HCT116 (cell line): ENCODE data around the gene RUNDC3A. TPM values are rescaled to one million over a fixed set of nuclear protein-coding genes. Genes with fewer than 3 reads are reported as not detected.

ENCODE experiments used
- ATAC-seq: fragments of 200-7000 bp; cut with Tn5 transposase; 2 replicates; pipeline ENCODE4 v1.9.1; 2020; ENCODE audit warnings: mild to moderate bottlenecking, moderate library complexity
- BruUV-seq: library from RNA; stranded (reverse); fragments of 400-500 nt; replicated peaks from 2 replicates; lab custom pipeline; 2021; lab: Mats Ljungman, UMichigan
- CTCF ChIA-PET: fragments of 300-600 bp; sonication (Branson Sonifier 250); formaldehyde crosslinking; loops from one replicate; lab custom pipeline; 2021; ENCODE audit warnings: antibody characterized with exemption; lab: Charles Lee
- POLR2A ChIA-PET: fragments of 300-600, 350-600 bp; sonication (Branson Sonifier 250); formaldehyde crosslinking; loops from one replicate; lab custom pipeline; 2021; ENCODE audit warnings: antibody characterized with exemption; lab: Charles Lee
- RAD21 ChIA-PET, 2 experiments: fragments of 300-600 bp; sonication (Branson Sonifier 250); formaldehyde crosslinking; loops; one replicate each; lab custom pipeline; 2023; ENCODE audit warnings: low total read pairs in 2 of 2; ENCODE audit not compliant: uncharacterized antibody in 2 of 2, unreplicated experiment in 2 of 2, low non-redundant PET in 1 of 2; lab: Charles Lee
- DNase-seq: peaks from one replicate; pipeline ENCODE4 v3.0.0-alpha.2; 2010; ENCODE audit warnings: low read depth, low spot score
- H2AFZ ChIP-seq: fragments of 200-600 bp; shearing (Covaris generic), sonication (generic); 2 replicates; pipeline ENCODE4 v1.6.1; 2017; ENCODE audit warnings: low read depth, mixed run types, mixed read lengths, antibody characterized with exemption, low read length; ENCODE audit not compliant: poor library complexity, severe bottlenecking
- H3K27ac ChIP-seq: 2 replicates; pipeline ENCODE4 v1.5.1; 2012; ENCODE audit warnings: low read depth, low read length
- H3K27me3 ChIP-seq: fragments of 200-600 bp; sonication (generic); 2 replicates; pipeline ENCODE4 v1.6.1; 2016; ENCODE audit warnings: mixed run types, low read length, mixed read lengths; ENCODE audit not compliant: insufficient read depth
- H3K36me3 ChIP-seq, 2 experiments: fragments of 200-500 bp in 1 of 2; fragments of 200-600 bp in 1 of 2; sonication (Bioruptor generic) in 1 of 2; sonication (generic) in 1 of 2; 2 replicates each; pipeline versions ENCODE4 v1.5.1 to v1.6.1; 2014 to 2016; ENCODE audit warnings: low read length in 2 of 2, inconsistent platforms in 1 of 2, mixed read lengths in 1 of 2, mixed run types in 1 of 2; ENCODE audit not compliant: insufficient read depth in 2 of 2, control insufficient read depth in 1 of 2
- H3K4me1 ChIP-seq, 2 experiments: fragments of 200-600 bp in 1 of 2; sonication (generic) in 1 of 2; 2 replicates each; pipeline versions ENCODE4 v1.5.1 to v1.6.1; 2012 to 2017; ENCODE audit warnings: low read length in 2 of 2, inconsistent platforms in 1 of 2, mild to moderate bottlenecking in 1 of 2, mixed read lengths in 1 of 2, mixed run types in 1 of 2, moderate library complexity in 1 of 2; ENCODE audit not compliant: insufficient read depth in 2 of 2, control insufficient read depth in 1 of 2
- H3K4me2 ChIP-seq: fragments of 200-600 bp; sonication (generic); 2 replicates; pipeline ENCODE4 v1.6.1; 2017; ENCODE audit warnings: mixed run types, low read length, mixed read lengths
- H3K4me3 ChIP-seq, 2 experiments: fragments of 200-600 bp in 1 of 2; sonication (generic) in 1 of 2; replicated peaks in 1 of 2; 2 replicates each; pipeline ENCODE4 v1.5.1; 2011 to 2016; ENCODE audit warnings: low read length in 2 of 2, control low read depth in 1 of 2, low read depth in 1 of 2, mild to moderate bottlenecking in 1 of 2, mixed read lengths in 1 of 2, mixed run types in 1 of 2
- H3K79me2 ChIP-seq: fragments of 200-600 bp; sonication (generic); 2 replicates; pipeline ENCODE4 v1.6.1; 2017; ENCODE audit warnings: mild to moderate bottlenecking, mixed run types, low read length, moderate library complexity, mixed read lengths; ENCODE audit not compliant: insufficient read depth
- H3K9ac ChIP-seq: fragments of 200-600 bp; sonication (generic); 2 replicates; pipeline ENCODE4 v1.6.1; 2016; ENCODE audit warnings: low read length, mixed read lengths
- H3K9me2 ChIP-seq: fragments of 200-600 bp; sonication (generic), shearing (Covaris generic); 2 replicates; pipeline ENCODE4 v1.6.1; 2017; ENCODE audit warnings: mixed run types, mild to moderate bottlenecking, moderate library complexity; ENCODE audit not compliant: insufficient read depth
- H3K9me3 ChIP-seq, 2 experiments: fragments of 200-500 bp in 1 of 2; fragments of 200-600 bp in 1 of 2; sonication (Bioruptor generic) in 1 of 2; sonication (generic) in 1 of 2; 2 replicates each; pipeline ENCODE4 v1.6.1; 2014 to 2017; ENCODE audit warnings: low read length in 2 of 2, mixed read lengths in 2 of 2, inconsistent platforms in 1 of 2, low read depth in 1 of 2, mild to moderate bottlenecking in 1 of 2, mixed run types in 1 of 2, moderate library complexity in 1 of 2; ENCODE audit not compliant: control insufficient read depth in 1 of 2, insufficient read depth in 1 of 2
- H4K20me1 ChIP-seq: fragments of 200-600 bp; sonication (generic), shearing (Covaris generic); 2 replicates; pipeline ENCODE4 v1.6.1; 2017; ENCODE audit warnings: mixed run types, mild to moderate bottlenecking, moderate library complexity; ENCODE audit not compliant: insufficient read depth
- ATF3 ChIP-seq: IDR thresholded peaks from 2 replicates; pipeline ENCODE4 v1.6.1; 2012
- CBX3 ChIP-seq: IDR thresholded peaks from 2 replicates; pipeline ENCODE4 v1.6.1; 2012; ENCODE audit warnings: low read depth
- CEBPB ChIP-seq: IDR thresholded peaks from 2 replicates; pipeline ENCODE4 v1.6.1; 2012; ENCODE audit warnings: low read depth
- EGR1 ChIP-seq: IDR thresholded peaks from 2 replicates; pipeline ENCODE4 v1.6.1; 2012; ENCODE audit warnings: low read depth
- ELF1 ChIP-seq: IDR thresholded peaks from 2 replicates; pipeline ENCODE4 v1.6.1; 2012; ENCODE audit warnings: low read depth, borderline replicate concordance
- EZH2 ChIP-seq: fragments of 200-600 bp; sonication (generic); IDR thresholded peaks from 2 replicates; pipeline ENCODE4 v1.6.1; 2017; ENCODE audit warnings: antibody characterized with exemption, mixed run types
- EZH2phosphoT487 ChIP-seq: fragments of 200-600 bp; IDR thresholded peaks from 2 replicates; pipeline ENCODE4 v1.6.1; 2018; ENCODE audit warnings: antibody characterized with exemption, borderline replicate concordance
- MAX ChIP-seq: IDR thresholded peaks from 2 replicates; pipeline ENCODE4 v1.6.1; 2012
- POLR2A ChIP-seq: IDR thresholded peaks from 2 replicates; pipeline ENCODE4 v1.7.0; 2011; ENCODE audit warnings: borderline replicate concordance; ENCODE audit not compliant: insufficient read depth, insufficient read length; ENCODE audit errors: extremely low read depth
- POLR2AphosphoS5 ChIP-seq: IDR thresholded peaks from 2 replicates; pipeline ENCODE4 v1.6.1; 2011; ENCODE audit warnings: mild to moderate bottlenecking, low read depth, low read length, moderate library complexity
- RAD21 ChIP-seq: IDR thresholded peaks from 2 replicates; pipeline ENCODE4 v1.6.1; 2012; ENCODE audit warnings: low read depth, mild to moderate bottlenecking
- REST ChIP-seq: IDR thresholded peaks from 2 replicates; pipeline ENCODE4 v1.6.1; 2012; ENCODE audit warnings: low read depth
- SIN3A ChIP-seq: IDR thresholded peaks from 2 replicates; pipeline ENCODE4 v1.6.1; 2012; ENCODE audit warnings: low read depth
- SP1 ChIP-seq: IDR thresholded peaks from 2 replicates; pipeline ENCODE4 v1.6.1; 2012; ENCODE audit warnings: low read depth
- YY1 ChIP-seq: IDR thresholded peaks from 2 replicates; pipeline ENCODE4 v1.6.1; 2011; ENCODE audit warnings: low read length, low read depth, moderate library complexity, mild to moderate bottlenecking; ENCODE audit not compliant: insufficient replicate concordance; ENCODE audit errors: extremely low read depth
- ZBTB33 ChIP-seq: IDR thresholded peaks from 2 replicates; pipeline ENCODE4 v1.6.1; 2011; ENCODE audit warnings: mild to moderate bottlenecking, low read length, moderate library complexity; ENCODE audit not compliant: insufficient replicate concordance; ENCODE audit errors: extremely low read depth
- ZNF274 ChIP-seq: fragments of 200-500 bp; sonication (Bioruptor generic); IDR thresholded peaks from 2 replicates; pipeline ENCODE4 v1.6.1; 2014; ENCODE audit warnings: mild to moderate bottlenecking, low read depth, low read length, inconsistent platforms
- intact Hi-C: fragments of 100-400 bp; cut with micrococcal nuclease; formaldehyde crosslinking; loops from 2 replicates; pipeline ENCODE4 v1.10.0; 2022
- total RNA-seq: library from RNA; stranded (reverse); gene quantifications from one replicate; pipeline ENCODE4 v1.2.1, GENCODE V29; 2021; ENCODE audit not compliant: unreplicated experiment

Gene RUNDC3A
- total RNA-seq, 1 experiment from 2014 or later: 0.61 TPM

GRCh38 chr17:44287651-44288050, 20.8 kb upstream of the RUNDC3A start:
- no peak for ATAC-seq
- TF ChIP-seq SIN3A (no peak), EZH2phosphoT487 (no peak), MAX (no peak), ZNF274 (no peak), ELF1 (no peak), YY1 (no peak), CEBPB (no peak), POLR2A (no peak), SP1 (no peak), REST (no peak), EZH2 (no peak), RAD21 (no peak), ATF3 (no peak), ZBTB33 (no peak), POLR2AphosphoS5 (no peak), CBX3 (no peak), EGR1 (no peak)
- BruUV-seq: no TSS peak
- Histone ChIP-seq H3K79me2 (no peaks in the 10 kb centered on the region), H3K9me3 (no peaks in the 10 kb centered on the region), H4K20me1 (no peaks in the 10 kb centered on the region), H3K27me3 (no peaks in the 10 kb centered on the region), H3K4me2 (no peak overlapping the region), H3K9me2 (no peaks in the 10 kb centered on the region), H2AFZ (no peak overlapping the region), H3K27ac (no peak overlapping the region), H3K9ac (no peak overlapping the region), H3K4me3 (no peak overlapping the region), H3K4me1 (no peaks in the 10 kb centered on the region), H3K36me3 (no peaks in the 10 kb centered on the region)
- RAD21 ChIA-PET: no interaction called here
- DNase-seq: no peak
- intact Hi-C loops: no loop called here
- POLR2A ChIA-PET: no interaction called here
- CTCF ChIA-PET: no interaction called here
